ENCODE data around the gene TTYH3.

- TF ChIP-seq, protein P1, sequence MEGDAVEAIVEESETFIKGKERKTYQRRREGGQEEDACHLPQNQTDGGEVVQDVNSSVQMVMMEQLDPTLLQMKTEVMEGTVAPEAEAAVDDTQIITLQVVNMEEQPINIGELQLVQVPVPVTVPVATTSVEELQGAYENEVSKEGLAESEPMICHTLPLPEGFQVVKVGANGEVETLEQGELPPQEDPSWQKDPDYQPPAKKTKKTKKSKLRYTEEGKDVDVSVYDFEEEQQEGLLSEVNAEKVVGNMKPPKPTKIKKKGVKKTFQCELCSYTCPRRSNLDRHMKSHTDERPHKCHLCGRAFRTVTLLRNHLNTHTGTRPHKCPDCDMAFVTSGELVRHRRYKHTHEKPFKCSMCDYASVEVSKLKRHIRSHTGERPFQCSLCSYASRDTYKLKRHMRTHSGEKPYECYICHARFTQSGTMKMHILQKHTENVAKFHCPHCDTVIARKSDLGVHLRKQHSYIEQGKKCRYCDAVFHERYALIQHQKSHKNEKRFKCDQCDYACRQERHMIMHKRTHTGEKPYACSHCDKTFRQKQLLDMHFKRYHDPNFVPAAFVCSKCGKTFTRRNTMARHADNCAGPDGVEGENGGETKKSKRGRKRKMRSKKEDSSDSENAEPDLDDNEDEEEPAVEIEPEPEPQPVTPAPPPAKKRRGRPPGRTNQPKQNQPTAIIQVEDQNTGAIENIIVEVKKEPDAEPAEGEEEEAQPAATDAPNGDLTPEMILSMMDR (IDR thresholded peaks at IDR 0.05), result no peak
- TF ChIP-seq POLR2A (IDR thresholded peaks at IDR 0.05), result no peak
Observed at GRCh38 chr7:2666155-2666554, 34.4 kb downstream of the TTYH3 start.
